Endometrial microvascular endothelial cells (primary cell): ENCODE measurements around the gene RACGAP1. TPM values are rescaled to one million over a fixed set of nuclear protein-coding genes. Genes with fewer than 3 reads are reported as not detected.

ENCODE experiments used
- in situ Hi-C: cut with HindIII; loops from 2 replicates; pipeline ENCODE4 v1.10.0; 2017; ENCODE audit warnings: low sequenced_read_pairs, low pct_unique_long_range_greater_than_20kb; ENCODE audit errors: inconsistent ontology term
- total RNA-seq: library from RNA; depleted of rRNA; stranded (reverse); fragments of >200 nt; gene quantifications from one replicate; pipeline ENCODE4 v1.2.3, GENCODE V29; 2015; ENCODE audit errors: inconsistent ontology term

Gene RACGAP1, protein sequence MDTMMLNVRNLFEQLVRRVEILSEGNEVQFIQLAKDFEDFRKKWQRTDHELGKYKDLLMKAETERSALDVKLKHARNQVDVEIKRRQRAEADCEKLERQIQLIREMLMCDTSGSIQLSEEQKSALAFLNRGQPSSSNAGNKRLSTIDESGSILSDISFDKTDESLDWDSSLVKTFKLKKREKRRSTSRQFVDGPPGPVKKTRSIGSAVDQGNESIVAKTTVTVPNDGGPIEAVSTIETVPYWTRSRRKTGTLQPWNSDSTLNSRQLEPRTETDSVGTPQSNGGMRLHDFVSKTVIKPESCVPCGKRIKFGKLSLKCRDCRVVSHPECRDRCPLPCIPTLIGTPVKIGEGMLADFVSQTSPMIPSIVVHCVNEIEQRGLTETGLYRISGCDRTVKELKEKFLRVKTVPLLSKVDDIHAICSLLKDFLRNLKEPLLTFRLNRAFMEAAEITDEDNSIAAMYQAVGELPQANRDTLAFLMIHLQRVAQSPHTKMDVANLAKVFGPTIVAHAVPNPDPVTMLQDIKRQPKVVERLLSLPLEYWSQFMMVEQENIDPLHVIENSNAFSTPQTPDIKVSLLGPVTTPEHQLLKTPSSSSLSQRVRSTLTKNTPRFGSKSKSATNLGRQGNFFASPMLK
- total RNA-seq: 56.6 TPM

DNA sequence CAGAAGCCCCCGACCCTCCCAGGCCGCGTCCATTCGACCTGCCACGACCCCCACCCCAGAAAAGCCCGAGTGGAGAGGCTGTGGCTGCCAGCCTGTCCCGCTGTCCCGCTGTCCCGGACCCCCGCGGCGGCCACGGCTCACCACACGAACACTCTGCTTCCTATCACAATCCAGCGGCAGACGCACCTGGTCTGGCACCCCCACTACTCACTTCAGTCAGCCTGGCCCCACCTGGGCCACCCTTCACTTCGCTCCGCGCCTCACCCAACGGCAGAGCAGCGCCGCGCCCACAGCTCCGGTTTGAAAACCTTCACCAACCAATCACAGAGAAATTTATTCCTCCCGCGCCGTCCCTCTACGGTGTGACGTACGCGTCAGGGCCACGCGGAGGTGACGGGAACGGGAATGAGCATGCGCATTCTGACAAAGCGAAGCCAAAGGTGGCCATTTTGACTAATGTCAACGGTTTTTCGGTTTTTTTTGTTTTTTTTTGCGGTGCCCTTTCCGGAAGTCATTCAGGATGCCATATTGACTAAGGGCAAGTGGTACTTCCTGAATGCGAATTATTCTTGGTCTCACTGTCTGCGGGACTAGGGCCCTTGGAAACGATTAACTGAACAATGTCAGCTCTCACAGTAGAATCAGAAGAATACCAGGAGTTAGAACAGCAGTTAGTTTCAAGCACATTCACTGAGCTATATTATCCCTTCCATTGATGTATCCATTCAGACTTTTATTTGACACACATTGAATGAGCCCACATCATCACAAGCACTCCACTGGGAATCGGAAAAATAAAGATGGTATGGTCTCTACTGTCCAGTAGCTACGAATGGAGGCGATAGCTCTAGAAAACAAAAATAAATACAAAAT, at the start of gene RACGAP1:
Gene RACGAP1, minus strand, starts transcription at position 308 of the 873 bp plus-strand sequence. CDS start 8,779 bp downstream, outside the sequence.
- in situ Hi-C loops: no loop called here

GRCh38 chr12:50073712-50074111, 48.4 kb upstream of the RACGAP1 start:
- in situ Hi-C loops: no loop called here

- in situ Hi-C loops: no loop called here
Observed at GRCh38 chr12:50073206-50073605, 47.9 kb upstream of the RACGAP1 start.

DNA sequence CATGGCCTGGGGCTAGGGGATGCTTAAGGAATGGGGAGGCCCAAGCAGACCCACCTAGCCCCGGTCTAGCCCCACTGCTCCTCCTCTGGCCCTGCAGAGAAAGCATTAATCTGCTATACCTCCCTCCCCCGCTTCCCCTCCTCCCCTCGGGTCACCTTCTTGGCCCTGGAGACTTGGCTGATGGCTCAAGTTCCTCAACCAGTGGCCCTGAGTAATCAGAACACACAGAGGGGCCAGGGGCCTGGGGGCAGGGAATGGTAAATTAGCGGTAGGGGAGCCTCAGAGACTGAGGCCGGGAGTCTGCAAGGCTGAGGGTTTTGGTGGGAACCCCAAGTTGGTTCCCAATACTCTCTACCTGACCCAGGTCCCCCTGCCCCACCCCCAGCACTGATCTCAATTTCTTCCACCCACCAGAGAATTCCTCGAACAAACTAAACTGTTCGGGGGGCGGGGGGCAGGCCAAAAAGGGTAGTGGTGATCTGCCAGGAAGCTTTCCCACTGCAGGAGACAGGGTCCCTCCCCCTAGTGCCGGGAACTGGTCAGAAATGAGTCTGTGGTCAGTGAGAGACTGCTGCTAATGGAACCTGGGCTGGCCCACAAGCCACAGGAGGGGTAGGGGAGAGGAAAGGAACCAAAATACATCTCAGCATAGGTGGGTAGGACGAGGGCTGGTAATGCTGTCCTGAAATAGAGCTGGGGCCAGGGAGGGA, 47.1 kb upstream of the RACGAP1 start:
- in situ Hi-C loops: no loop called here

- in situ Hi-C loops: no loop called here
Observed at GRCh38 chr12:50070314-50071060, 45.2 kb upstream of the RACGAP1 start.

DNA sequence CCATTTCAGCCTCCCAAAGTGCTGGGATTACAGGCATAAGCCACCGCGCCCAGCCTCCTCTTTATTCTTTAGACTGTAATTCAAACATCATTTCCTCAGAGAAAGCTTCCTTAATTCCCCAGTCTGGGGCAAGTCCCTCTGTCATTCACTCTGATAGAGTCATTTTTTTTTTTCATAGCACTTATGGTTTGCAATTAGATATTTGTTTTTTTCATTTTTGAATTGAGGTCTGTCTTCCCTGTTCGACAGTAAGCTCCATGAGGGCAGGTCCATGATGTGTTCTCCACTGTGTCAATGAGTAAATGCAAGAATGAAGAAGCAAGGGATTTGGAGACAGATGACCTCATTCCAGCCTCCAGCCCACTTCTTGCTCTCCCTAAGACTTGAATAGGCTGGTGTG, 44.2 kb upstream of the RACGAP1 start:
- in situ Hi-C loops: loop anchor here (10.0 kb wide), 1 partner anchor 105 kb away; the partner anchor contains the start of gene AQP5

DNA sequence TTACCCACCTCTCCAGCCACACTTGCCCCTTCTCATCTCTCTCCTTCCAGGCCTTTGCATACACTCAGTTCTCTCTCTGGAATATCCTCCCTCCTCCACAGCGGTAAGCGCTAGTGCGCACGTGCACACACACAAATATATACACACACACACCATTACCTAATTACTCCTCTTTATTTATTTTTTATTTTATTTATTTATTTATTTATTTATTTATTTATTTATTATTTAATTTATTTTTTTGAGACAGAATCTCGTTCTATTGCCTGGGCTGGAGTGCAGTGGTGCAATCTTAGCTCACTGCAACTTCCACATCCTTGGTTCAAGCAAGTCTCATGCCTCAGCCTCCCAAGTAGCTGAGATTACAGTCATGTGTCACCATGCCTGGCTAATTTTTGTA, 43.8 kb upstream of the RACGAP1 start:
- in situ Hi-C loops: loop anchor here (10.0 kb wide), 1 partner anchor 104 kb away; the partner anchor contains the start of gene AQP5

- in situ Hi-C loops: loop anchor here (10.0 kb wide), 1 partner anchor 102 kb away; the partner anchor contains the start of gene AQP5
Observed at GRCh38 chr12:50066402-50066801, 41.1 kb upstream of the RACGAP1 start.

DNA sequence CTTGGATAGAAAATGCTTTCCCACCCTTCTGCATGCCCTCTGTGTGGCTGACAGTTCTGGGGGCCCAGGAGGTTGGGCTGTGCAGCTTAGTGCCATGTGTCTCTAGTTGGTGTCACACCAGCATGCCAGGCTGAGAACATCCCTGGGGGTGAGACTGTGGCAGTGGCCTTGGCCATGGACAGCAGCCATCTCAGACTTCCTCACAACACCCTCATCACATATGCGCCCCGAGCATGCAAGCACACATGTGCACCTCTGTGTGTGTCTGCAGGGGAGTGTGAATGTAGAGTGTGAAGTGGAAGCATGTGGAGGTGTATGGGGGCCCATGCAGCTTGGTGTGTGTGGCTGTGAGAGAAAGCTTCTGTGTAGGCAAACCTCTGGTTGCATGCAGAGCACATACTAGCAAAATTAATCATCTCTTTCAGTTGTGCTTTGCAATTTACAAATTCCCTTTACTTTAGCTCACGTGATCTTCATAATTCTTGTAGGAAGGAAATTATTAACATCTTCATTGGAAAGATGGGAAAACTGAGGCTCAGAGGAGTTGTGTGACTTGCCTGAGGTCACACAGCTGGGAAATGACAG, 40.5 kb upstream of the RACGAP1 start:
- in situ Hi-C loops: loop anchor here (10.0 kb wide), 1 partner anchor 101 kb away; the partner anchor contains the start of gene AQP5

DNA sequence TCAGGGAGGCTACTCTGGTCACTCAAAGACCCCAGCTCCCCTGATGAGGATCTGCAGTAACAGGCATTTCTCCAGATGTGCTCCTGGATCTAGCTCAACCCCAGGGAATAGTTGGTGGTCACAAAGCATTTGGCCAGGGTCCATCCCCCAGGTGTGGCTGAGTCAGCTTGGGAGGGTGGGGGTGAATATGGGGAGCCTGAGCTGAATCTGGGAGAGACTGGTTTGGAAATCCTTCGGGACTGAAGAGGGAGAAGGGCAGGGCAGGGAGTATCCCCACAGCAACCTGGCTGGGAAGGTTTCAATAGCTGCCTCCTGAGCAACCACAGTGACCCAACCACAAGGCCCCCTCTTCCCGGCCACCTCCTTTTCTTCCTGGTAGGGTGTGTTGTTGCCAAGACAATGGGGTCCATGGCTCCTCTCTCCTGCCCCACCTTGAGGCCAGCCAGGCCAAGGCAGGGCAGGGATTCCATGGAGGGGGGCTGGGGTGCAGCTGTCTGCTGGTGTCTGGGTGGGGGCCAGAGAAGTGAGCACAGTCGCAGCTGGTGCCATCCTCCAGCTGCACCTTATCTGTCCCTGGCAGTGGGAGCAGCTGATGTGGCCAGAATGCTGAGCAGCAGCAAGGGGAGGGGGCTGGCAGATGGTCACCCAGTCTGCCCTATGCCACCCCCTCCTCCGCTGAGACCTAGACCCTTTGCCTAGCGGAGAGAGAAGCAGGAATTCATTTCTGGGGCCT, 37.6 kb upstream of the RACGAP1 start:
- in situ Hi-C loops: loop anchor here (10.0 kb wide), 1 partner anchor 98 kb away; the partner anchor contains the start of gene AQP5

DNA sequence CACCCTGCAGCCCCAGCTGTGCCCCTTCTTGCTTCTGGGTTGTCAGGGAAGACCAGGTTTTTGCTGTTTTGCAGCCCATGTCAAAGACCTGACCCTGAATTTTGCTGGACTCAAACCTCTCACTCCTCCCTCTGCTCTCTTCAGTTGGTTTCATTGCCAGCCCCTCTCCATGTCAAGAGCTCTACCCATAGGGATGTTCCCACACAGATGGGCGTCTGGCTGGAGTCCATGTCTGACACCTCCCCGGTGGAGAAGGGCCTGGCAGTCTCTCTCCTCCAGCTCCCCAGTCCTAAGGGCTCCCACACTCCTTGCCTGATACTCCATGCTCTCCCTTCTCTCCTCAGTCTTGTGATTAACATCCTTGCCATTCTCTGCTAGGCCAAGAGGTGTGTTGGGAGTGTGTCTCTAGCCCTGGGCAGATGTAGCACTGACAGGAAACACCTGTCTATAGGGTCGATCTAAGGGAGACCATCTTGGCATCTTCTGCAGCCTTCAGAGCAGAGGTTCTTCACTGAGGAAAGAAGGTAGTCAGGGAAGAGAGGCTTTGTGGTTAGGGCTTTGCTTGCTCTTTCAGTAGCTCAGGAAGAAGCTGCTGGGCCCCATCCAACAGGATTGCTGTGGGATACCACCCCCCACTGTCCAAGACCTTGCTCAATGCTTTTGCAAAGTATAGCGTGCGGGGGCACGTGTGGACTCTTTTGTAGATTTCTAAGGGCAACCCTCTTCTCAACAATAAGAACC, 36.8 kb upstream of the RACGAP1 start:
- in situ Hi-C loops: loop anchor here (10.0 kb wide), 1 partner anchor 97 kb away; the partner anchor contains the start of gene AQP5

DNA sequence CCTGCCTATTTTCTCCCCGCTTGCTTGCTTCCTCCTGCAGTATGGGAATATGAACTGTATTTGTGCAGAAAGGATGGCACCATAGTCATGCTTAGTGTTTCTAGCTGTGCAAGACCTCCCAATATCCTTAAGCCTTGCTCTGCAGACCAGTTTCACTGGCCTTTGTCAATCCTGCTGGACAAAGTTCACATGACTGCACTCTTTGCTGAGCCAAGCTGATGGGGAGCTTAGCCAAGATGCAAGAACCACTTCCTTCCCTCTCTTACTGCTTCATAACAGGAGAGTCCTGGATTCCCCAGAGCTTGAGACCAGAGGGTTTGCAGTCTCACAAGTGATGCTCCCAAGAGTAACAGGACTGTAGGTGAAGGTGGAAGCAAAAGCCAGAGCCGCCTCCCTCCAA, 35.9 kb upstream of the RACGAP1 start:
- in situ Hi-C loops: loop anchor here (10.0 kb wide), 1 partner anchor 96 kb away; the partner anchor contains the start of gene AQP5

DNA sequence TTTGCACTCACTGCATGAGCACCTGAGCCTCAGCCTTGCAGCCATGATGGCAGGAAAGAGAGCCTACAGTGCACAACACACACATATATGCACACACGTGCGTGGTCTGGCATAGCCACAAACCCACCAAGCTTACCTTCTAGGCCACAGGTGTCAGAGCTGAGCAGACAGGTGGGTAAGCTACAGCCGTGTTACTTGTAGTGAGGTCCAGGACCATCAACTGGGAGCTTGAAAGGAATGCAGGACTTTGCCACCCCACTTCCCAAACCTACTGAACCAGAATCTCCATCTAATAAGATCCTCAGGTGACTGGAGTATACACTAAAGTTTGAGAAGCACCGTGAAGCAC, 34.8 kb upstream of the RACGAP1 start:
- in situ Hi-C loops: loop anchor here (10.0 kb wide), 1 partner anchor 95 kb away; the partner anchor contains the start of gene AQP5

DNA sequence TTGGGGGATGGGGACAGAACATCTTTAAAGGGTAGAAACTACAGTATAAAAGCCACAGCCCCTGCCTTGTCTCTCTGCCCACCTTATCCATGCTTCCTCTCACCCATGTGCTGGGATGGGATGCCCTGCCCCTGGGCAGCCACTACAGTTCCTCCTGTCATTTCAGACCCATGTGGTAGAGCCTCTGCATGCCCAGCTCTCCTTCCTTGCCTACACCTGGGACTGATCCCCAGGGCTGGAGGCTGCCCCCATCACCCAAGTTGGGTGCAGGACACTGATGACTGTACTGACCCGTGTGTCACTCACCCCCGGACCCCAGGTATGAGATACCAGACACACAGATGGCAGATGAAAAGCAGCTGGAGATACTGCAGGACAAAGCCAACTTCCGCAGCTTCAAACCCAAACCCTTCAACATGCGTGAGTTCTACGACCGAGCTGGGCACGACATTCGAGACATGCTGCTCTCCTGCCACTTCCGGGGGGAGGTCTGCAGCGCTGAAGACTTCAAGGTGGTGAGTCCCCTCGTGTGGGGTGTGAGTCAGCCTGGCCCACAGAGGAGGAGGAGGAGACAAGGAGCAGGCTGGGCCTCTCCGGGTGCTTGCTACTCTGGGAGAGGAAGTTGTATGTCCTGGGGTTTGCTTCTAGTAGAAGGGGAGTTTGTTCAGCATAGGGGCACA, 34.3 kb upstream of the RACGAP1 start:
- in situ Hi-C loops: loop anchor here (10.0 kb wide), 1 partner anchor 95 kb away; the partner anchor contains the start of gene AQP5

GRCh38 chr12:50058743-50059312, 33.5 kb upstream of the RACGAP1 start:
- in situ Hi-C loops: no loop called here
